ENCODE results near the gene NUDT1. TPM values are rescaled to one million over a fixed set of nuclear protein-coding genes. Genes with fewer than 3 reads are reported as not detected.

The NUDT1 gene
- total RNA-seq, 8 experiments from 2014 or later, result 11.0 to 46.5 (median 14.7) TPM

DNA sequence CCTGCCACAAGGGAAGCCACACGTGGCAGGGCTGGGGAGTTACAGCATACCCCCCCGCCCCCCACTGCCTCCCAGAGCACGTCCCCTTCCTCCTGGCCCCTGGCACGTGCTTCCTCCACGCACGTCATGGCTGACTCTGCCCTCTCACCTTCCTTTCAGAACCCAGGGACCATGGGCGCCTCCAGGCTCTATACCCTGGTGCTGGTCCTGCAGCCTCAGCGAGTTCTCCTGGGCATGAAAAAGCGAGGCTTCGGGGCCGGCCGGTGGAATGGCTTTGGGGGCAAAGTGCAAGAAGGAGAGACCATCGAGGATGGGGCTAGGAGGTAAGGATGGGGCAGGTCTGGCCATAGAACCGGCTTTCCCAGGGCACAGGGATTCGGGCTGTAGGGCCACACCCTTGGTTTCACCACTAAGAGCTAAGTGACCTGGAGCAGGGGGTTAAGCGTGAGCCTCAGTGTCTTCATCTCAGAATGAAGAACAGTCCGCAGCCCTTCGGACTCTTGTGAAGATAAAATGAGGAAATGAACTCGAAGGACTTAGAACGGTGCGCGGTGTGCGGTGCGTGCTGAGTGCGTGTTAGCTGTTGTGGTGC lies 2.5 kb downstream of the NUDT1 start:
- no peak overlapping the region for H3K4me3 ChIP-seq
- no peak overlapping the region for H3K27ac ChIP-seq
- in situ Hi-C loops (cut with MboI; ENCODE audit: low pct_unique_long_range_greater_than_20kb in 2 of 9, low sequenced_read_pairs in 9 of 9, unreplicated experiment in 9 of 9), result loop anchor here in 1 of 9 experiments (25.0 kb wide), 1 partner anchor 582 kb away; the partner anchor contains the start of gene ELFN1
- WGBS, 10 experiments, result 79 to 96% (median 93%) methylated on average over 3 to 9 of the region's 25 CpGs; no CpG with 5 or more reads in 3 of the 10 experiments
- no peak for ATAC-seq (replicated peaks in 6 of 8)
- peaks cover 6 to 10% of the 10 kb centered on the region in 2 donors for H3K4me1 ChIP-seq (replicated peaks in 1 of 2)

- no peak overlapping the region for H3K4me3 ChIP-seq
- in situ Hi-C loops (cut with MboI; ENCODE audit: low pct_unique_long_range_greater_than_20kb in 2 of 9, low sequenced_read_pairs in 9 of 9, unreplicated experiment in 9 of 9), result loop anchor here in 1 of 9 experiments (25.0 kb wide), 1 partner anchor 584 kb away; the partner anchor contains the start of gene ELFN1
- H3K4me1 ChIP-seq (replicated peaks in 1 of 2), result peaks cover 5 to 6% of the 10 kb centered on the region in 2 donors
- no peak overlapping the region for H3K27ac ChIP-seq
- WGBS, 10 experiments, result 10 to 100% (median 83%) methylated on average over 1 to 8 of the region's 22 CpGs; no CpG with 5 or more reads in 3 of the 10 experiments
- ATAC-seq (replicated peaks in 6 of 8), result no peak
Measured at GRCh38 chr7:2245883-2246675, 4.1 kb downstream of the NUDT1 start.

- Histone ChIP-seq H3K4me1 (replicated peaks in 1 of 2) (peaks cover 3 to 4% of the 10 kb centered on the region in 2 donors), H3K4me3 (no peak overlapping the region), H3K27ac (no peak overlapping the region)
- 0 to 100% (median 76%) methylated on average over 1 to 15 of the region's 36 CpGs for WGBS, 10 experiments
- in situ Hi-C loops (cut with MboI; ENCODE audit: low pct_unique_long_range_greater_than_20kb in 2 of 9, low sequenced_read_pairs in 9 of 9, unreplicated experiment in 9 of 9), result loop anchor here in 1 of 9 experiments (25.0 kb wide), 1 partner anchor 585 kb away; the partner anchor contains the start of gene ELFN1
- peak in 7 of 8 experiments; percentile 4 to 49 (median 39) for ATAC-seq (replicated peaks in 6 of 8)
Measured at GRCh38 chr7:2247141-2247995, 5.3 kb downstream of the NUDT1 start.

DNA sequence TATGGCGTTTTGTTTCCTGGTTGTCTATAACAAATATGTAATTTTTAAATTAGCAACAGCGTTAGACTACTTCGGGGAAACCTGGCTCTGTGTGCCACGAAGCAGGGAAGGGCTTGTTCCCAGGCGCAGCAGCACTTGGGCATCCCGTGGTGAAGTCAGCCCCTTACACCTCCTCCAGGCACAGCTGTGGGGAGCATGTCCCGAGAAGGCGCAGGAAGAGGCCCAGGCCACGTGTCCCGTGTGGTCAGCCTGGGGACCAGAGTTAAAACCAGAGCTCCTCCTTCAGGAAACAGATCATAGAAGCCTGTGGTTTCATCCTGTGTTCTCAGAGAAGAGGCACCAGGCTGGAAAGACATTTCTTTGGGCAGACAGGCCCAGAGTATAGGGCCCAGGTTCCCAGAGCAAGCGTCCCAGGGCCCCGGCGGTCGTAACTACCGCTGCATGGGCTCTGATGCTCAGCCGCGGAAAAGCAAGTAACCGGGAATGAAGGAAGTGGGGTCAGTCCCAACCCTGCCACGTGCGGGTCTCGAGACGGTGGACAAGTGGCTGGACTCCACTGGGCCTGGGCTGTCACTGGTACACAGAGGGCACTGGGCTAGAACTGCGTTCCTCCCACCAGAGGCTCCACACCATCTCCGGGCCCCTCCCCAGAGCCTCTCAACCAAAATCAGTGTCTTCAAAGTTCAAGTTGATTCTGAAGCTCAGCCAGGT lies 7.1 kb downstream of the NUDT1 start:
- Histone ChIP-seq H3K27ac (no peak overlapping the region), H3K4me1 (replicated peaks in 1 of 2) (no peaks in the 10 kb centered on the region), H3K4me3 (no peak overlapping the region)
- peak in 6 of 8 experiments; percentile 35 to 97 (median 66) for ATAC-seq (replicated peaks in 6 of 8)
- 3 to 100% (median 58%) methylated on average over 1 to 21 of the region's 24 CpGs; no CpG with 5 or more reads in 1 of the 10 experiments for WGBS, 10 experiments
- in situ Hi-C loops (cut with MboI; ENCODE audit: low pct_unique_long_range_greater_than_20kb in 2 of 9, low sequenced_read_pairs in 9 of 9, unreplicated experiment in 9 of 9), result loop anchor here in 1 of 9 experiments (25.0 kb wide), 1 partner anchor 587 kb away; the partner anchor contains the start of gene ELFN1

DNA sequence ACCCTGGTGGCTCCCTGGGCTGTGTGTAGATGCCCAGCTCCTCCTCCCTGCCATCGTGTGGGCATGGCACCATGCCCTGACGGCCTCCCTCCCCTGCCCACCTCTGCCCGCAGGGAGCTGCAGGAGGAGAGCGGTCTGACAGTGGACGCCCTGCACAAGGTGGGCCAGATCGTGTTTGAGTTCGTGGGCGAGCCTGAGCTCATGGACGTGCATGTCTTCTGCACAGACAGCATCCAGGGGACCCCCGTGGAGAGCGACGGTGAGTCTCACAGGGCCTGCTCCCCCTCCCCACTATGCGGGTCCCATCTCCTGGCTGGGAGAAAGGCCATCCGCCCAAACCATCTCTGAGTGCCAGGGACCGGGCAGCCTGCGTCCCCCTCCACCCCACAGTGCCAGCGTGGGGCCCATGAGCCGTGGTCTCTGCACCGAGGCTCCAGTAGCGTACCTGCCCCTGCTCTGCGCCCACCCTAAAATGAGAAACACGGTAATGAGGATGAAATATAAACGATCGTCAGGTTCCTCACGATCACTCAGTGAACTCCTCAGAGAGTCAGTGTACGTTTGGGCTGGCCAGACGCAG lies 7.8 kb downstream of the NUDT1 start:
- no peak overlapping the region for H3K4me3 ChIP-seq
- H3K4me1 ChIP-seq (replicated peaks in 1 of 2), result no peaks in the 10 kb centered on the region
- no peak for ATAC-seq (replicated peaks in 6 of 8)
- in situ Hi-C loops (cut with MboI; ENCODE audit: low pct_unique_long_range_greater_than_20kb in 2 of 9, low sequenced_read_pairs in 9 of 9, unreplicated experiment in 9 of 9), result loop anchor here in 1 of 9 experiments (25.0 kb wide), 1 partner anchor 588 kb away; the partner anchor contains the start of gene ELFN1
- WGBS, 10 experiments, result 73 to 100% (median 79%) methylated on average over 3 to 9 of the region's 27 CpGs; no CpG with 5 or more reads in 6 of the 10 experiments
- H3K27ac ChIP-seq, result no peak overlapping the region

- WGBS, 10 experiments, result 63 to 100% (median 83%) methylated on average over 1 to 9 of the region's 10 CpGs; no CpG with 5 or more reads in 5 of the 10 experiments
- in situ Hi-C loops (cut with MboI; ENCODE audit: low pct_unique_long_range_greater_than_20kb in 2 of 9, low sequenced_read_pairs in 9 of 9, unreplicated experiment in 9 of 9), result no loop called here
- no peaks in the 10 kb centered on the region for H3K4me1 ChIP-seq (replicated peaks in 1 of 2)
- no peak for ATAC-seq (replicated peaks in 6 of 8)
- no peak overlapping the region for H3K27ac ChIP-seq
- H3K4me3 ChIP-seq, result no peak overlapping the region
Measured at GRCh38 chr7:2251381-2251780, 9.4 kb downstream of the NUDT1 start.

DNA sequence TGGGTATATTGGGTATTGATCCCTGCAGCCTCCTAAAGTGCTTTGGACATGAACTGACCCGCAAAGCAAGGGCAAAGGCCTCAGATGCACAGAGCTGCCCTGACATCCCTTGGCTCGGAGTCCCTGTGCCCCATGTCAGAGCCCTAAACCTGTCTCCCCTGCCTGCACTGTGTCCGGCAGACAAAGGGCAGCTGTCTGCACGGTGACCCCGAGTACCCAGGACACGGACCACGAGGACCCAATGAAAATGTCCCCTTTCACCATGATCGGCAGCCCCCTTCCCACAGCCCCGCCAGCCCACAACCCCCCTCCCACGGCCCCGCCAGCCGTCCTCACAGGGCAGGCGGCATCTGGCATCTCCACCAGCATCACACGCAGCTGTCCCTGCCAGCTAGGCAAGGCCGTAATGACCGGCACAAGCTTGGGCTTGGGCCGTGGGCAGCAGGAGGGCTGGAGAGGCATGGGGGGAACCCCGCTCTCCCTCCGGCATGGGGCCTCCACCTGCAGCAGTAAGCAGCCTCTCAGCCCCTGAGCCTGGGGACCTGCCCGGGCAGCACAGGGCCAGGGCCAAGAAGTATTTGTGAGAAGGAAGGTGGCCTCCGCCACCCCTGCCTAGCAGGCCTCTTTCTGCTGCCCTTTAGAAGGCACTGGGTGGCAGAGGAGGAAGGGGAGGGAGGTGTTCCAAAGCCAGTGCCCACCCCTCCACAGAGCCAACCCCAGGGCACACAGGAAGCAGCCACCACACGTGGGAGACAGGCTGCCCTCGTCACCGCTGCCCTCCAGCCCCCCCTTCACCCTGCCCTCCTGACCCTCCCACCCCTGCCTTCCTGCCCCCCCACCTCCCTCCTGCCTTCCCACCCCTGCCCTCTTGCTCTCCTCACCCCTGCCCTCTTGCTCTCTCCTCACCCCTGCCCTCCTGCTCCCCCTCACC lies 10.1 kb downstream of the NUDT1 start:
- ATAC-seq (replicated peaks in 6 of 8), result no peak
- no peak overlapping the region for H3K27ac ChIP-seq
- no peaks in the 10 kb centered on the region for H3K4me1 ChIP-seq (replicated peaks in 1 of 2)
- 80 to 100% (median 94%) methylated on average over 1 to 5 of the region's 24 CpGs; no CpG with 5 or more reads in 6 of the 10 experiments for WGBS, 10 experiments
- in situ Hi-C loops (cut with MboI; ENCODE audit: low pct_unique_long_range_greater_than_20kb in 2 of 9, low sequenced_read_pairs in 9 of 9, unreplicated experiment in 9 of 9), result no loop called here
- H3K4me3 ChIP-seq, result no peak overlapping the region

DNA sequence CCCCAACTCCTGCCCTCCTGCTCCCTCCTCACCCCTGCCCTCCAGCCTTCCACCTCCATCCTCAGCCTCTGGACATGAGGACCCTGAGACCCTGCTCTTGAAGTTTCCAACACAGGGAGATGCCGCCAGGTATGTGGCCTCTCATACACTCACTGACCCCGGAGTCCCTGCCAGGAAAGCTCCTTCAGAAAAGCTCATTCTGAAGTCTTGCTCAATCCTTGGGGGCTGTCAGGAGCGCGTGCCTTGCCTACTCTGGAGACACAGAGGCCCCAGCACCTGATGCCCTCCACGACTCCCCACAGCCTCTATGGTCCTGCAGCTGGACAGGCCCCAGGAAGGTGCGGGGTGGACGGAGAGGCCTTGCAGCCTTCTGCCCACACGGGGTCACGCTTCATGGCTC lies 11.0 kb downstream of the NUDT1 start:
- no peak overlapping the region for H3K4me3 ChIP-seq
- no peak for ATAC-seq (replicated peaks in 6 of 8)
- H3K4me1 ChIP-seq (replicated peaks in 1 of 2), result no peaks in the 10 kb centered on the region
- 91 to 100% methylated on average over 2 to 6 of the region's 9 CpGs; no CpG with 5 or more reads in 8 of the 10 experiments for WGBS, 10 experiments
- in situ Hi-C loops (cut with MboI; ENCODE audit: low pct_unique_long_range_greater_than_20kb in 2 of 9, low sequenced_read_pairs in 9 of 9, unreplicated experiment in 9 of 9), result no loop called here
- H3K27ac ChIP-seq, result no peak overlapping the region

GRCh38 chr7:2253525-2254244 lies 11.7 kb downstream of the NUDT1 start:
- Histone ChIP-seq H3K4me3 (no peak overlapping the region), H3K4me1 (replicated peaks in 1 of 2) (no peaks in the 10 kb centered on the region), H3K27ac (no peak overlapping the region)
- ATAC-seq (replicated peaks in 6 of 8), result no peak
- in situ Hi-C loops (cut with MboI; ENCODE audit: low pct_unique_long_range_greater_than_20kb in 2 of 9, low sequenced_read_pairs in 9 of 9, unreplicated experiment in 9 of 9), result no loop called here
- WGBS, 10 experiments, result 80 to 97% (median 94%) methylated on average over 1 to 13 of the region's 32 CpGs; no CpG with 5 or more reads in 6 of the 10 experiments

DNA sequence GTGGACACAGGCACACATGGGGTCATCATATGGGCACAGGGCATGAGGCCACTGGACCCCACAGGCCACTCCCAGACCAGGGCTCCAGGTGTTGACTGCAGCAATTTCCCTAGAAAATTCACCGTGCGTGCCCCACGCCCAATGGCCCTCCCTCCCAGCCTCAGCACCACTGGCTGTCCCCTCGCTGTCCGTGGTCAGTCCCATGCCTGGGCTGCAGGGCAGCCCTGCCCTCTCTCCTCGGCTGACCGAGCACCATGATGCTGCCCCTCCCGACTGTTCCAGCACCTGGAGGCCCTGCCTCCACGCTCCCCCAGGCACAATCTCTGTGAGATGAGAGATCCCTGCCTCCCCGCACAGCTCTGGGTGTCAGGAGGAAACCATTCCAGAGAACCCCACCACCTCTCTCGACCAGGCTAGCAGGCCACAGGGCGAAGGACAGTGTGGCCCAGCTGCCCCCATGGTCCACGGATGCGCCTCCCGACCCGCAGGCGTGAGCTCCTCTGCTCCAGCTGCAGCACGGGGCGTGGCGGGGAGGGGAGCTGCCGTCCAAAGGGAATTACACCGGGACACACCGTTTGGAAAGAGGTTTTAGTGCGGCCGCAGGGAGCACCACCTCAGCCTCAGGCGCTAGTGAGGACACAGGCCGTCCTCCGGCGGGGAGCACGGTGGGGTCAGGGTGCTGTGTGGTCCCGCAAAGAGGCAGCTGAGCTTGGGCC lies 12.6 kb downstream of the NUDT1 start:
- H3K4me3 ChIP-seq, result no peak overlapping the region
- in situ Hi-C loops (cut with MboI; ENCODE audit: low pct_unique_long_range_greater_than_20kb in 2 of 9, low sequenced_read_pairs in 9 of 9, unreplicated experiment in 9 of 9), result no loop called here
- ATAC-seq (replicated peaks in 6 of 8), result peak in 1 of 8 experiments; percentile 9
- H3K27ac ChIP-seq, result no peak overlapping the region
- no peaks in the 10 kb centered on the region for H3K4me1 ChIP-seq (replicated peaks in 1 of 2)
- WGBS, 10 experiments, result 96 to 100% methylated on average over 1 to 4 of the region's 31 CpGs; no CpG with 5 or more reads in 8 of the 10 experiments

All from motor neuron (in vitro differentiated cells).